AG20443 (cell line): ENCODE measurements around the gene SLBP.

Experiments used
- DNase-seq: peaks from one replicate; pipeline ENCODE4 v3.0.0; 2012; ENCODE audit warnings: low spot score, mixed read lengths

SLBP gene

DNA sequence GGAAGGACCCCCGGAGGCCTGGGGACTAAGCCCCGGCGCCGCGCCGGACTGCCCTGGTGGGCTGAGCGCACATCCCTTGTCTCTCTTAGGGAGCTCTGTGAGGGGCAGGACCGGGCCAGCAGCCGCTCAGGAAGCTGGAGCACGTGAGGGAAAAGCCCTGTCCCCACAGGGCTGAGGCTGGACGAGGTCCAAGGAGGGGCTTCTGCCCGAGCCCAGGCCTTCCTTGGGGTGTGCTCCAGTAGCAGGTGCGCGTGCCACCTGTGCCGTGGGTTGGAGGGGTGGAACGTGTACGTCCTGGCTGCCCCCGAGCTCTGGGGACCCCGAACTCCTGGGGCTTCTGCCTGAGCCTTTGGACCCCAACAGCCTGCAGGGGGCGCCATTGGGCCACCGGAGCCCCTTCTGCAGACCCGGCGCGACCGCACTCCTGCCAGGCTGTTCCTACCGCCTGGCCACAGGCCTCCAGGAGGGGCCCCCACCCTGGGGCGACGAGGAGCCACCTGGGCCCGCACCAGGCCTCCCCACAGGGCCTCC lies 36.4 kb upstream of the SLBP start:
- peak; percentile 92 for DNase-seq

DNA sequence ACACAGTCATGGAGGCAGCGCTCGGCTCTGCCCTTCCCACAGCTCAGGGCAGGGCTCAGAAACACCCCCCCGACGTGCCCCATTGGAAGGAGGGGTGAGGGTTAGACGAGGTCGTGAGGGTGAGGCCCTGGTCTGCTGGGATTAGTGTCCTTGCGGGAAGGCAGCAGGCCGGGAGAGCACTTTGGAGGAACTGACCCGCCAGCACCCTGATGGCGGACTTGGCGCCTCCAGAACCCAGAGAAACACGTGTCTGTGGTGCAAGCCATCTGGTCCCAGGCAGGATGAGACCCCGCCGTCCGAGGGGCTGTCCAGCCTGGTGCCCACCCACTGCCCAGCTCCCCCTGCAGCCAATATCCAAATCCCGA lies 35.5 kb upstream of the SLBP start:
- no peak for DNase-seq

DNA sequence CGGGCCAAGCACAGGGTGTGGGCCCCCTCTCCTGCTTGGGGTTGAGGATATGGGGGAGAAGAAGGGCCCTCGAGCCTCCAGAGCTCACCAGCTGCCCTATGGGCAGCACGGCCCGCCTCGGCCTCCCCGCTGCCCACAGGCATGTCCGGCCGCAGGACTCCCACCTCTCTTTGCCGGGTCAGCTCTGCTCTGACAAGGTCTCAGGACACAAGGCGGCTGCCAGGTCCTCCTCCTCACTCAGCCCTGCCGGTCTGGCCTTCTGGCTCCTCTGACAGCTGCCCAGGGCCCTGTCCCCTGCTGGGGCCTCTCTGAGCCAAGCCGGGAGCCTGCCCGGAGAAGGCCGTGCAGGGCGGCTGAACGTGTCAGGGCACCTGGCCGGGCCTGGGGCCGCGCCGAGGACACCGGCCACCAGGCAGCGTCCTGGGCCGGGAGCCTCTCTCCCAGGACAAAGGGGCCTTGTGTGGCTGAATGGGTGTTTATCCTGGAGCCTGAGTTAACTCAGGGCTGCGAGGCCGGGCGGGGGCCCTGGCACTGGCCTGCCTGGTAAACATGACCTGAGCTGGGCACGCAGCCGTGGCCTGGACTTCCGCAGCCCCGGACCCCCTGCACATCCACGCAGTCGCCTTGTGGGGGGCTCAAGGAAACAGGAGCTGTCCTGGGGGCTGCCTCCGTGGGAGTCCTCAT lies 34.9 kb upstream of the SLBP start:
- DNase-seq = no peak

DNA sequence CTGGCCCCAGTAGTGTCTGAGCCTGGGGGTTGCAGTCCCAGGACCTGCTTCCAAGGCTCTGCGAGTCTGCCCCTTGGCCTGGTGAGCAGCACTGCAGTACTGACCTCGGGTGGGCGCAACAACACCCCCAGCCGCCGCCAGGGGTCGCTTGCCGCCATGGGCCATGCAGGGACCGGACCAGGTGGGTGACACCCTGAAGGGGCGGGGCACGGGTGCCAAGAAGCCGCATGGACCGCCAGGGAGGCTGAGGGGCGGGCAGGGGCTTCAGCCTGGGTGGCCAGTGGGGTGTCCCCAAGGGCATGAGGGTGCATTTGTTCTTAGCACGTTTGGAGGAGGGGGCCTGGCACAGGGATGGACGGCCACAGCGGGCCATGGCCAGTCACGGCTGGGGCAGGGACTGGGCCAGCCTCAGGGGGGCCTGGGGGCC lies 34.2 kb upstream of the SLBP start:
- peak; percentile 88 for DNase-seq

DNA sequence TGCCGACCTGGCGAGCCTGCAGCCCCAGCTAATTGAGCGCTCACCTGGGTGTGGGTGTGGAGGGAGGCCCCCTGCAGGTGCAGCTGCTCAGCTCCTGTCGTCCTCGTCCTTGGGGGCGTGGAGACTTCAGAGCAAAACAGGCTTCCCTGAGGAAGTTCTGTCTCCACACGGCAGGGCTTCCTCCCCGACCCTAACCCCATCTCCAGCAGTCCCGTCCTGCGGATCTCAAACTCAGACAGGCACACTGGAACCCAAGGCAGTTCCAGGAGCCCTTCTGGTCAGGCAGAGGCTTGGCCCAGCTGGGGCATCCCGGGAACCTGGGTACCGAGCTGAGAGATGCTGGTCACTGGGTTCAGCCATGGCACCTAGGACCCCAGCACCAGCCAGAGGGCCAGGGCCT lies 33.6 kb upstream of the SLBP start:
- no peak for DNase-seq

DNA sequence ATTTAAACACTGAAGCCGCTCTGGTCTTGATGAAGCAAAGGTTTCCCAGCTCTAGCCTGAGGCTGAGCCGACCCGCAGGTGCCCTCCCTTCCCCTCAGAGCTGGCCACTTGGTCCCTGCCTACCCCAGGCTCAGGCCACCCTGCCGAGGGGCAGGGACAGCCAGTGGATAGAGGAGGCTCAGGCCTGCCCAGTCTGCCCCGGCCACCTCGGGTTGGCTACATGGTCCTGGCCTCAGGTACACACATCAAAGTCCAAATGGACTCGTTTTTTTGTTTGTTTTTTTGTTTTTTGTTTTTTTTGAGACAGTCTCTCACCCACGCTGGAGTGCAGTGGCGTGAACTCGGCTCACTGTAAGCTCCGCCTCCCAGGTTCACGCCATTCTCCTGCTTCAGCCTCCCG lies 33.0 kb upstream of the SLBP start:
- DNase-seq = no peak

DNA sequence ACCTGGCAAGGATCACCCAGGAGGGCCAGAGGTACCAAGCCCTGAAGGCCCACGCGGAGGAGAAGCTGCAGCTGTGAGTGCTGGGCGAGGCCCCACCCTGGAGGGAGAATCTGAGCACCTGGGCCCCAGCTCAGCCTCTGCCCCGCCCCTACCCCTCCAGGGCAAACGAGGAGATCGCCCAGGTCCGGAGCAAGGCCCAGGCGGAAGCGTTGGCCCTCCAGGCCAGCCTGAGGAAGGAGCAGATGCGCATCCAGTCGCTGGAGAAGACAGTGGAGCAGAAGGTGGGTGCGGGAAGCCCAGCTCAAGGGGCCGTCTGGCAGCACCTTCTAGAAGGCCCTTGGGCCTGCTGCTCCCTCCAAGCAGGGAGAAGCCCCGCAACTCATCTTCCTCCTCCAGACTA lies 32.4 kb upstream of the SLBP start:
- no peak for DNase-seq

DNA sequence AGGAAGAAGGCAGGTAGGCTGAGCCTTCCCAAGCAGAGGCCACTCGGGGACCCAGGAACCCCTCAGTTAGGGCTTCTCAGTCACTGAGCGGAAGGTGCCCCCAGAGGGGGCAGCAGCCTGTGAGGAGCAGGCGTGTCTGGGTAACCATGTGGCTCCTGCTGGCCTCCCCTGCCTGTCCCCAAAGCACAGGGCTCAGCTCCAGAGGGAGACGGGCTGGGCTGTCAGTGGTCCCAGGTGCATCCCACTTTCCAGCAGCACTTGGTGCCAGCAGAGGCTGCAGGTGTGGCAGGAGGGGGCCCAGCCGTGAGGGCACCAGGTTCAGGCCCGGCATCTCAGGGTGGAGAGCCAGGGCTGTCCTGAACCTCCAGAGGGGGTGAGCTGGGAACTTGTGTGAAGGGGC lies 31.9 kb upstream of the SLBP start:
- no peak for DNase-seq

DNA sequence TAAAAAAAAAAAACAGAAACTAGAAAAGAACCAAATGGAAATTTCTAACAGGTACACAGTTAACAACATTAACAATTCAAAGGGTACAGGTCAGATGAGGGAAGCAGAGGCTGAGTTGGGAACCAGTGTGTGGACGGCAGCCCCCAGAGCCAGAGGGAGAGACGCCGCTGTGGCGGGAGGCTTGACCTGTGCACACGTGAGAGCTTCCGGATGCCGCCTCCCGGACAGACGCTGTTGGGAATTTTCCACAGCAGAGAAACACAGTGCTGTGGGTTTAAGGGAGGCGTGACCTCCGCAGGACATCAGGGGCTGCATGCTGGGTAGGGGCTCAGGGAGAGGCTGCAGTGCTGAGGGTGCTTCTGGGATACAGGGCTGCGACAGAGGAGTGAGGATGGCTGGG lies 31.4 kb upstream of the SLBP start:
- DNase-seq = no peak

DNA sequence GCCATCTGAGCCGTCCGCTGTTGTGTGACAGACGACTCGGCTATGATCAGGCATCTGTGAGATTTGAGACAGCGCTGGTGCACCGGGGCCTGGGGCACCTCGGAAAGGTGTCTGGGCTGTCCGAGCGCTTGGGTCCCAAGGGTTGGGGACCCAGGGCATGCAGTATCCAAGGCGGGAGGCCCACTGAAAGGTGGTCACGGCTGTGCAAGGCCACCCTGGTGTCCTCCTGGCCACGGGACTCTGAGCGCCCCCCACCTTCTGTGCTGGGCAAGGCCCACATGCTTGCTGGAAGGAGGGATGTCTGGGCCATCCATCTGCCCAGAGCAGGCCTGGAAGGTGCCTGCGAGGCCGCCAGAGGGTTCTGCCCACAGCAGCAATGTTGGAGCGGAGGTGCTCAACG lies 29.1 kb upstream of the SLBP start:
- DNase-seq = no peak

DNA sequence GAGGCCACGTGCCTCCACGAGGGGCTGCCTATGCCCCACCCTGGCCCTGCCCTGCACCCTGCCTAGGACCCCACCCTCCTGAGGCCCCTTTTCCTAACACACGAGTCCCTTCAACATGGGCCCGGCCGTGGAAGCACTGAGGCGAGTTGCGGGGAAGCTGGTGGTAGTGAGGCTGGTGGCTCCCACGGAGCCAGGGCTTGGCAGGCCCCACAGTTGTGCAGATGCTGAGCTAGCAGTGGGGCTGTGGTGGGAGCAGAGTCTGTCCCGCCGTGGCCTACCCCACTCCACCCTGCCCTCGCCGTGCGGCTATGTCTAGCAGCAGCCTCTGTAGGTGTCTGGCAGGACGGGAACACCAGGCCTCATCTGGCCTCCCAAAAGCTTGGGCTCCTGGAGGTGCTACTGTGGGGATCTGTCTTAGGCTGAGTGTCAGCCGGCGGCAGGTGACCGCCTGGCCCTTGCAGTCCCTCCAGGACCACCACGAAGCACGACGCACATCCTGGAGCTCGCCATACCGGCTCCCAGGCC lies 28.0 kb upstream of the SLBP start:
- no peak for DNase-seq

DNA sequence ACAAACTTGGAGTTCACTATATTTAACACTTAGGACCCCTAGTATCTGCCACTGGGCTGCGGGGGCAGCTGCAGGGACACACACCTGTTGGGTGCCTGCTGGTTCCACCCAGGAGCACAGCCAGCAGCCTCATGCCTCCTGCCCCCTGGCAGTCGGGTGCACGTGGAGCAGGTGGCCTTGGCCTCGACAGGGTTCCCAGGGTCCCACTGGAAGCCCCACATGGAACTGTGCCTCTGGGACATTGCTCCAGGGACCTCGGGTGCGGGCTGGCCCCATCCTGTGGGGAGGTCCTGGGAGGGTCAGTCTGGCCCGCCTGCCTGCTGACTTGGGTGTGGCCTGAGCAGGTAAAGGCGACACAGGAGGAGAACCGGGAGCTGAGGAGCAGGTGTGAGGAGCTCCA lies 27.2 kb upstream of the SLBP start:
- DNase-seq = no peak

DNA sequence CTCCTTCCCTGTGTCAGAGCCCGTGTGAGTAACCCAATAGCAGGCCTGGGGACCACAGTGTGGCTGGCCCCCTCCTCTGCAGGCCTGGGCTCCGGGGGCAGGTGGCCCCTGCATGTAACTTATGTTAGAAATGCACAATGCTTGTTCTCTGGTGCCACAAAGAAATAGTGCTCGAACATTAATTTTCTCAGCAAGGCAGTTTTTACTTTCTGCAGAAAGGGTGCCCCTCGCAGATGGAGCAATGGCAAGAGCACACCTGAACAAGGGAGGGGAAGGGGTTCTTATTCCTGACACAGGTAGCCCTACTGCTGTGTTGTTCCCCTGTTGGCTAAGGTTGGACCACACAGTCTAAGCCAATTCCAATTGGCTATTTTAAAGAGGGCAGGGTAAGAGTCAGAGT lies 26.3 kb upstream of the SLBP start:
- DNase-seq = no peak

DNA sequence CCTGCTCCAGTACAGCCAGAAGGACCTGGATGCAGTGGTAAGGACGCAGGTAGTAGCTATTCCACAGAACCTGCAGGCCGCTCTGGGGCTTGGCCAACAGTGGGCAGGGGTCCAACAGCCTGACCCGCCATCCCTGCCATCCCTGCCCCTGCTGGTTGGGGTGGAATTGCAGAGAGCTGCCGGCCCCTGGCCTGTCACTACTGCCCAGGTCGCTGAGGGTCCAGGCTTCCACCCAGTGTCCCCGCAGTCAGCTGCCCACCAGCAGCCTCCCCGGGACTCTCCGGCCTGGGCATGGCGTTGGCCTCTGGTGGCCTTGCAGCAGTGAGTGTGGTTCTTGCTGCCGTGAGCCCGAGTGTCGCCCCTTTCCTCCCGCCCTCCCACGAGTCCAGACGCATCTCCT lies 25.5 kb upstream of the SLBP start:
- DNase-seq = no peak

DNA sequence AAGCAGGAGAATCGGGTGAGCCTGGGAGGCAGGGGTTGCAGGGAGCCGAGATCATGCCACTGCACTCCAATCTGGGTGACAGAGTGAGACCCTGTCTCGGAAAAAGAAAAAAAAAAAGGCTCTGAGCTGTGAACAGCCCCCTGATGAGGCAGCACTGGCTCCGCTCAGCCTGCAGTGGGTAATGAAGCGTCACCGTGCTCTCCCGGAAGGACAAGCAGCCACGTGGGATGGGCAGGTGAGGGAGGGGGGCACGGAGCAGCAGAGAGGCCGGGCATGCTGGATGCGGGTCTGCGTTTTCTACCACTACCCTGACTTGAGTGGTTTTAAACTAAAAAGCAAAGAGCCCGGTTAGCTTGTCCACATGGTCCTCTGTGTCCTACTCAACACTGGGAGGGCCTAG lies 24.7 kb upstream of the SLBP start:
- DNase-seq = no peak

DNA sequence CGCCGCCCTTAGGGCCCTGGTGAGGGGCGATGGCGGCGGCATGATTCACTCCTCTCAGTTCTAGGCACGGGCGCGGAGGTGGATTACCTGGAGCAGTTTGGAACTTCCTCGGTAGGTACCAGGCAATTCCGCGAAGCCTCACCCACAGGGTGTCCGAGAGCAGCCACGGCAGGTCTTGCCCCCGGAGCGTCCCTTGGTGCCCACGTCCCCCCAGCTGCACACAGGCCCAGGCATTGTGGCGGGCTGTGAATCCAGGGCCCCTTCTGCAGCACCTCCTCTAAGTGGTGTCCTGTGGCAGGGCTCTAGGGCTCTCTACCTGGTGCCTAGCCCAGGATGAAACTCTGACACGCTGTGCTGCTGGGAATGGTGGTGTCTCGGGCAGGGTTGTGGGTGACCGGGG lies 23.1 kb upstream of the SLBP start:
- no peak for DNase-seq

DNA sequence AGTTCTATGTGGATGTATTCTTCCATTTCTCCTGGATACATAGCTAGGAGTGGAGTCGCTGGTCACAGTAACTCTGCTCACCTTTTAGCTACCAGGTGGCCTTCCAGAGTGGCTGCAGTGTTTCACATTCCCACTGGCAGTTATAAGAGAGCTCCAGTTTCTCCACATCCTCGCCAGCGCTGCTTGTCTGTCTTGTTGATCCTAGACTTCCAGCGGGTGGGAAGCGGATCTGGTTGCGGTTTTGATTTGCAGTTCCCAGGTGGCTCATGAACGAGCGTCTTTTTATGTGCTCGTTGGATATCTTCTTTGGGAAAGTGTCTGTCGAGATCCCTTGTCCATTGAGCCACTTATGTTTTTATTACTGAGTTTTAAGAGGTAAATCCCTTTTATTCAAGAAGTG lies 20.8 kb upstream of the SLBP start:
- DNase-seq = no peak

DNA sequence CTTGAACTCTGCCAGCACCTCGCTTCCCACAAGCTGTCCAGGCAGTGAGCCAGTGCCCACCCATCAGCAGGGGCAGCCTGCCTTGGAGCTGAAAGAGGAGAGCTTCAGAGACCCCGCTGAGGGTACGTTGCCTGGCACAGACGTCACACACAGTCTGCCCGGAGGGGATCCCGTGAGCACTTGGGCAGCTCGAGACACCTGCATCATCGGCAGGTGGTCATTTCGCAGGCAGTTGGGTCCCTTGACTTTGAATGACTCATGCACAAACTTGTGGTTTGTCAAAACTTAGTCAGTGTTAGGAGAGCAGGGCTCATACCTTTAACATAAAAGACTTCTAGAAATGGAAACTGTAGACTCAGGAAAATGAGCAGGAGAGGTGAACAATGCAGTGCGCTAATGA lies 19.1 kb upstream of the SLBP start:
- no peak for DNase-seq

DNA sequence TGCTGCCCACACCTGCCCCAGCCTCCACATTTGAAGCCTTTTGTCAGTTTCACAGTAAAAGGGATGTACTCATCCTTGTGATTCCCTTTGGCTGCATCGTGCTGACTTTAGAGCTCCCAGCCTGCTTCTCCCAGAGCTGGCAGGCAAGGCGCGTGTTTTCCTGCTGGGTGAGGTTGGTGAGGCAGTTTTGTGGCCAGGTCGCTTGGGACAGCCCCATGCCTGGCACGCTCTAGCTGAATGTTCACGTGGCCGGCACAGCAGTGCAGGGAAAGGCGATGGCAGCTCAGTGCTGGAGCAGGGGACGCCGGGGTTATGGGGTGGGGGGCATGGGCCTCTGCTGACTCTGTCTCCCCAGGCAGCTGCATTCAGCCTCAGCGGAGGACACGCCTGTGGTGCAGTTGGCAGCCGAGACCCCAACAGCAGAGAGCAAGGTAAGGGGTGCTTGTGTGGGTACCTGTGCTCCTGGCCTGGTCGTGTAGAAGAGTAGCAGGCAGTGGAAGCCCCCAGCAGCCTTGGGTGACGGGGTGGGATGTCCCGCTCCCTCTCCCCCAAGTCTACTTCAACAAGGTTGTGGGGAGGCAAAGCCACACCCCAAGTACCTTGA lies 18.5 kb upstream of the SLBP start:
- no peak for DNase-seq

DNA sequence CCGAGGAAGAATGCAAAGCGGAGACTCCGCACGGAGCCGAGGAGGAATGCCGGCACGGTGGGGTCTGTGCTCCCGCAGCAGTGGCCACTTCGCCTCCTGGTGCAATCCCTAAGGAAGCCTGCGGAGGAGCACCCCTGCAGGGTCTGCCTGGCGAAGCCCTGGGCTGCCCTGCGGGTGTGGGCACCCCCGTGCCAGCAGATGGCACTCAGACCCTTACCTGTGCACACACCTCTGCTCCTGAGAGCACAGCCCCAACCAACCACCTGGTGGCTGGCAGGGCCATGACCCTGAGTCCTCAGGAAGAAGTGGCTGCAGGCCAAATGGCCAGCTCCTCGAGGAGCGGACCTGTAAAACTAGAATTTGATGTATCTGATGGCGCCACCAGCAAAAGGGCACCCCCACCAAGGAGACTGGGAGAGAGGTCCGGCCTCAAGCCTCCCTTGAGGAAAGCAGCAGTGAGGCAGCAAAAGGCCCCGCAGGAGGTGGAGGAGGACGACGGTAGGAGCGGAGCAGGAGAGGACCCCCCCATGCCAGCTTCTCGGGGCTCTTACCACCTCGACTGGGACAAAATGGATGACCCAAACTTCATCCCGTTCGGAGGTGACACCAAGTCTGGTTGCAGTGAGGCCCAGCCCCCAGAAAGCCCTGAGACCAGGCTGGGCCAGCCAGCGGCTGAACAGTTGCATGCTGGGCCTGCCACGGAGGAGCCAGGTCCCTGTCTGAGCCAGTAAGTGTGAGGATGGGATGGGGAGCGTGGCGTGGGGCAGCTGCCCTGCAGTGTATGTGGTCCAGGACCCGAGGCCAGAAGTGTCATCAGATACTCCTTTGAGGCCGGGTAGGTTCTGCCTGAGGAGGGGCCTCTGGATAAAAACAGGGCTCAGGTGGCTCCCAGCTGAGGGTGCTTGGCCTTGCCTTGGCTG lies 16.2 kb upstream of the SLBP start:
- DNase-seq = no peak

DNA sequence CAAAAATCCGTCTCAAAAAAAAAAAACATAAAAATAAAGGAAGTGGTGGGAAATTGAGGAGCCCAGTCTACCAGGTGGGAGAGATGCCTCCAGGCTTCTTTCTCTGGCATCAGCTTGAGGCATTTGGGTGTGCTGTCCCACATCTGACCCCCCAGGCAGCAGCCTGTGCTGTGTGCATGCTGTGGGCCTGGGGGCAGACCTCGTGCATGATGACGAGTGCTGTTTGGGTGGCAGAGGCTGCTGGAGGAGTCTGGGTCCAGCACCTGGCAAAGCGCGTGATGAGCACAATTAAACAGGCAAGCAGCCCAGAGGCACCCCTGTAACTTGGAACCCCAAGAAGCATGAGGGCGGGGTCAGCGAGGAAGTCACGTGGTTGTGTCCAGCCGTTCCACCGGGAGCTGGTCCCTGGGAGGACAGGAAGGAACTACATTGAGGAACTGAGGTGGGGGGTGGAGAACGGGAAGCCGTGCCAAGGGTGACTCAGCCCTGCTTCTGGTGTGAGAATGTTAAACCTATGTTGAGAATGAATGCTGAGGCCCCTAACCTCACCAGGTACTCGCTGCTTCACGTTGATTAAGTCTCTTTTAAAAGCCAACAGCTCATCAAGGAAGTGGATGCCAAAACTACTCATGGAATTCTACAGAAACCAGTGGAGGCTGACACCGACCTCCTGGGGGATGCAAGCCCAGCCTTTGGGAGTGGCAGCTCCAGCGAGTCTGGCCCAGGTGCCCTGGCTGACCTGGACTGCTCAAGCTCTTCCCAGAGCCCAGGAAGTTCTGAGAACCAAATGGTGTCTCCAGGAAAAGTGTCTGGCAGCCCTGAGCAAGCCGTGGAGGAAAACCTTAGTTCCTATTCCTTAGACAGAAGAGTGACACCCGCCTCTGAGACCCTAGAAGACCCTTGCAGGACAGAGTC lies 15.3 kb upstream of the SLBP start:
- no peak for DNase-seq
